K562 (cell line): ENCODE measurements around the gene HOXA10. TPM values are rescaled to one million over a fixed set of nuclear protein-coding genes. Genes with fewer than 3 reads are reported as not detected.

Experiments used
- ATAC-seq: fragments of 200-7000 bp; cut with Tn5 transposase; 3 replicates; pipeline ENCODE4 v1.9.1; 2020; ENCODE audit warnings: moderate library complexity
- BruUV-seq: library from RNA; stranded (reverse); fragments of 400-500 nt; replicated peaks from 2 replicates; lab custom pipeline; 2021; lab: Mats Ljungman, UMichigan
- CTCF ChIA-PET: fragments of 300-600 bp; formaldehyde crosslinking; extraction: SDS; loops from one replicate; lab custom pipeline; 2021; ENCODE audit warnings: low intra/inter-chr PET ratio; lab: Yijun Ruan, JAX
- POLR2A ChIA-PET: fragments of 300-600, 350-650 bp; sonication (Branson Sonifier 250); formaldehyde crosslinking; extraction: SDS; loops from one replicate; lab custom pipeline; 2021; ENCODE audit warnings: antibody characterized with exemption, inconsistent platforms; lab: Yijun Ruan, JAX
- DNase-seq, 4 experiments: peaks; one replicate each; pipeline versions ENCODE4 v3.0.0 to v3.0.0-alpha.2; 2011 to 2018; ENCODE audit warnings: low spot score in 3 of 4, mixed read lengths in 3 of 4; ENCODE audit errors: extremely low read depth in 1 of 4
- FAIRE-seq: peaks from 2 replicates; lab custom pipeline; 2011; peaks lifted over from hg19 to GRCh38; lab: Jason Lieb, UNC
- H2AFZ ChIP-seq: 2 replicates; pipeline ENCODE4 v1.6.0; 2011; ENCODE audit warnings: low read depth, low read length, control low read depth, inconsistent platforms
- H3K27ac ChIP-seq: fragments of 200-600 bp; 3 replicates; pipeline ENCODE4 v1.8.0; 2011; ENCODE audit warnings: low read depth, mild to moderate bottlenecking, control low read depth, inconsistent platforms, low read length, moderate library complexity, mixed read lengths; ENCODE audit errors: extremely low read depth
- H3K27me3 ChIP-seq, 2 experiments: fragments of 300-600 bp in 1 of 2; 2 replicates in 1 of 2; 3 replicates in 1 of 2; pipeline versions ENCODE4 v1.6.0 to v1.8.0; 2011; ENCODE audit warnings: inconsistent platforms in 2 of 2, low read length in 2 of 2, mild to moderate bottlenecking in 1 of 2, mixed read lengths in 1 of 2, moderate library complexity in 1 of 2; ENCODE audit not compliant: control insufficient read depth in 2 of 2, insufficient read depth in 2 of 2
- H3K36me3 ChIP-seq: fragments of 300-600 bp; 3 replicates; pipeline ENCODE4 v1.8.0; 2011; ENCODE audit warnings: mild to moderate bottlenecking, low read length, inconsistent platforms; ENCODE audit not compliant: control insufficient read depth, insufficient read depth
- H3K4me1 ChIP-seq, 2 experiments: fragments of 200-600 bp in 1 of 2; replicated peaks in 1 of 2; 2 replicates in 1 of 2; 3 replicates in 1 of 2; pipeline versions ENCODE4 v1.5.1 to v1.8.0; 2011; ENCODE audit warnings: inconsistent platforms in 2 of 2, low read length in 2 of 2, mild to moderate bottlenecking in 1 of 2, mixed read lengths in 1 of 2, moderate library complexity in 1 of 2; ENCODE audit not compliant: control insufficient read depth in 2 of 2, insufficient read depth in 2 of 2
- H3K4me2 ChIP-seq: 2 replicates; pipeline ENCODE4 v1.6.1; 2011; ENCODE audit warnings: low read length, control low read depth, inconsistent platforms, mixed read lengths; ENCODE audit not compliant: insufficient read depth
- H3K4me3 ChIP-seq: fragments of 200-600 bp; sonication (generic), shearing (Covaris generic); 2 replicates; pipeline ENCODE4 v1.5.1; 2016; ENCODE audit warnings: control low read depth, inconsistent platforms
- H3K79me2 ChIP-seq: fragments of 200-600 bp; 3 replicates; pipeline ENCODE4 v1.8.0; 2011; ENCODE audit warnings: low read length, inconsistent platforms; ENCODE audit not compliant: control insufficient read depth, insufficient read depth
- H3K9ac ChIP-seq, 2 experiments: 2 replicates each; pipeline versions ENCODE4 v1.6.0 to v1.6.1; 2011; ENCODE audit warnings: low read depth in 2 of 2, low read length in 2 of 2, control low read depth in 1 of 2, inconsistent platforms in 1 of 2, mild to moderate bottlenecking in 1 of 2, mixed read lengths in 1 of 2; ENCODE audit not compliant: insufficient read depth in 1 of 2
- H3K9me1 ChIP-seq: one replicate; pipeline ENCODE4 v1.6.0; 2011; ENCODE audit warnings: inconsistent platforms, mild to moderate bottlenecking, low read length, moderate library complexity; ENCODE audit not compliant: control insufficient read depth, insufficient read depth
- H3K9me3 ChIP-seq: replicated peaks from 2 replicates; pipeline ENCODE4 v1.5.1; 2011; ENCODE audit warnings: low read depth, low read length, inconsistent platforms; ENCODE audit not compliant: control insufficient read depth, insufficient read depth
- H4K20me1 ChIP-seq: replicated peaks from 2 replicates; pipeline ENCODE4 v1.6.1; 2011; ENCODE audit warnings: low read length, inconsistent platforms, mixed read lengths; ENCODE audit not compliant: control insufficient read depth, insufficient read depth
- BRF1 ChIP-seq: IDR thresholded peaks from 3 replicates; pipeline ENCODE4 v1.6.1; 2011; ENCODE audit warnings: borderline replicate concordance, mild to moderate bottlenecking; ENCODE audit not compliant: insufficient read length; ENCODE audit errors: extremely low read depth
- CCNT2 ChIP-seq: IDR thresholded peaks from 2 replicates; pipeline ENCODE4 v1.6.1; 2011; ENCODE audit warnings: borderline replicate concordance, low read depth, mild to moderate bottlenecking, moderate library complexity, mixed read lengths, low read length; ENCODE audit not compliant: insufficient read length; ENCODE audit errors: extremely low read depth
- WGBS: fragments of 100-300 bp; shearing (Covaris generic); methylation state at CpG from one replicate; pipeline ENCODE4 v1.1.6; 2016; ENCODE audit warnings: low coverage, mixed read lengths; ENCODE audit not compliant: insufficient coverage; ENCODE audit errors: missing lambda C conversion rate; 5-methylcytosine and 5-hydroxymethylcytosine counted together
- in situ Hi-C: fragments of 300-500 bp; cut with MboI; formaldehyde crosslinking; loops from 4 replicates; pipeline ENCODE4 v1.15.0; 2018; ENCODE audit warnings: inconsistent platforms, mixed read lengths
- intact Hi-C: fragments of 100-400 bp; cut with micrococcal nuclease; formaldehyde crosslinking; loops from 2 replicates; pipeline ENCODE4 v1.14.2; 2022
- polyA plus RNA-seq, 8 experiments: library from polyadenylated mRNA; depleted of rRNA in 4 of 8; stranded (reverse) in 5 of 8; unstranded in 3 of 8; fragments of >200 nt; fragmentation: Nextera tagmentation in 2 of 8; fragmentation: Illumina TruSeq in 1 of 8; extraction: Ambion mirVana in 2 of 8; extraction: Trizol in 1 of 8; gene quantifications; 2 replicates each; pipeline versions ENCODE4 v1.2.1 to v1.2.3, GENCODE V29; 2011 to 2014; ENCODE audit warnings: inconsistent platforms in 1 of 8, missing spikeins in 1 of 8
- total RNA-seq, 7 experiments: library from RNA; depleted of rRNA in 6 of 7; stranded (reverse); fragments of >200 nt in 6 of 7; fragmentation: Illumina TruSeq in 2 of 7; extraction: Trizol in 2 of 7; gene quantifications; 2 replicates each; pipeline versions ENCODE4 v1.2.1 to v1.2.3, GENCODE V29; 2011 to 2021; ENCODE audit warnings: low replicate concordance in 1 of 7

HOXA10 gene
- total and polyA plus RNA-seq, 9 of the 15 experiments (the other 6 are each of a cell fraction or from before 2014, with no cell fraction given), result not detected

GRCh38 chr7:27180431-27181420, 6.6 kb upstream of the HOXA10 start:
- no peaks in the 10 kb centered on the region; the same call in 1 of the 2 replicates for H3K9me3 ChIP-seq
- ChIA-PET POLR2A (no interaction called here), CTCF (no interaction called here)
- BruUV-seq, result no TSS peak
- WGBS, result under 1% methylated on average over 11 of the region's 12 CpGs
- ATAC-seq (no peak), FAIRE-seq (no peak), DNase-seq (no peak)
- no peak overlapping the region for H3K4me2 ChIP-seq
- no peaks in the 10 kb centered on the region for H4K20me1 ChIP-seq
- H3K36me3 ChIP-seq, result no peaks in the 10 kb centered on the region
- in situ Hi-C loops, result no loop called here
- H3K9ac ChIP-seq, result no peak overlapping the region
- H3K27me3 ChIP-seq, result peaks cover 42 to 78% of the 10 kb centered on the region in 2 experiments
- H3K79me2 ChIP-seq, result no peaks in the 10 kb centered on the region
- peaks cover 0 to 24% of the 10 kb centered on the region in 2 experiments; a peak in 2 of 5 replicates for H3K4me1 ChIP-seq
- H2AFZ ChIP-seq, result no peak overlapping the region
- TF ChIP-seq CCNT2 (no peak), BRF1 (no peak)
- H3K27ac ChIP-seq, result no peak overlapping the region
- H3K4me3 ChIP-seq, result no peak overlapping the region
- intact Hi-C loops, result no loop called here
- no peaks in the 10 kb centered on the region for H3K9me1 ChIP-seq
